ENCODE data around the gene SLC13A4.

SLC13A4 gene

GRCh38 chr7:135761751-135762488, 33.9 kb upstream of the SLC13A4 start:
- no peak for TF ChIP-seq CTCF (conservative IDR thresholded peaks at IDR 0.05; ENCODE audit: low read depth, low read length)
- H3K27me3 ChIP-seq (ENCODE audit: insufficient read depth, low read depth), result no peaks in the 10 kb centered on the region
- H4K20me1 ChIP-seq (ENCODE audit: insufficient read depth), result no peaks in the 10 kb centered on the region
- H3K4me3 ChIP-seq (IDR thresholded peaks at IDR 0.05; ENCODE audit: insufficient read depth, low read depth, low read length), result no peak overlapping the region
- no peaks in the 10 kb centered on the region for H3K79me2 ChIP-seq (ENCODE audit: insufficient read depth, low read depth)
- H3K36me3 ChIP-seq (ENCODE audit: insufficient read depth), result no peaks in the 10 kb centered on the region
- no peak overlapping the region for H3K9ac ChIP-seq
- H3K4me2 ChIP-seq, result no peak overlapping the region
- H3K27ac ChIP-seq, result no peak overlapping the region
- H2AFZ ChIP-seq (ENCODE audit: low read depth), result no peak overlapping the region
- H3K4me1 ChIP-seq (ENCODE audit: low read depth, poor library complexity, severe bottlenecking), result no peaks in the 10 kb centered on the region

- no peak overlapping the region for H3K4me3 ChIP-seq (IDR thresholded peaks at IDR 0.05; ENCODE audit: insufficient read depth, low read depth, low read length)
- H3K4me1 ChIP-seq (ENCODE audit: low read depth, poor library complexity, severe bottlenecking), result no peaks in the 10 kb centered on the region
- no peak for TF ChIP-seq CTCF (conservative IDR thresholded peaks at IDR 0.05; ENCODE audit: low read depth, low read length)
- no peak overlapping the region for H3K4me2 ChIP-seq
- no peak overlapping the region for H3K9ac ChIP-seq
- H2AFZ ChIP-seq (ENCODE audit: low read depth), result no peak overlapping the region
- H4K20me1 ChIP-seq (ENCODE audit: insufficient read depth), result no peaks in the 10 kb centered on the region
- no peaks in the 10 kb centered on the region for H3K36me3 ChIP-seq (ENCODE audit: insufficient read depth)
- no peaks in the 10 kb centered on the region for H3K27me3 ChIP-seq (ENCODE audit: insufficient read depth, low read depth)
- no peak overlapping the region for H3K27ac ChIP-seq
- no peaks in the 10 kb centered on the region for H3K79me2 ChIP-seq (ENCODE audit: insufficient read depth, low read depth)
Observed at GRCh38 chr7:135759532-135759931, 31.5 kb upstream of the SLC13A4 start.

- no peaks in the 10 kb centered on the region for H4K20me1 ChIP-seq (ENCODE audit: insufficient read depth)
- H3K9ac ChIP-seq, result no peak overlapping the region
- H3K27me3 ChIP-seq (ENCODE audit: insufficient read depth, low read depth), result no peaks in the 10 kb centered on the region
- H3K4me1 ChIP-seq (ENCODE audit: low read depth, poor library complexity, severe bottlenecking), result no peaks in the 10 kb centered on the region
- no peak overlapping the region for H3K27ac ChIP-seq
- H3K4me3 ChIP-seq (IDR thresholded peaks at IDR 0.05; ENCODE audit: insufficient read depth, low read depth, low read length), result no peak overlapping the region
- no peak overlapping the region for H3K4me2 ChIP-seq
- no peak overlapping the region for H2AFZ ChIP-seq (ENCODE audit: low read depth)
- no peak for TF ChIP-seq CTCF (conservative IDR thresholded peaks at IDR 0.05; ENCODE audit: low read depth, low read length)
- H3K36me3 ChIP-seq (ENCODE audit: insufficient read depth), result no peaks in the 10 kb centered on the region
- H3K79me2 ChIP-seq (ENCODE audit: insufficient read depth, low read depth), result no peaks in the 10 kb centered on the region
Observed at GRCh38 chr7:135758531-135758932, 30.5 kb upstream of the SLC13A4 start.

GRCh38 chr7:135757719-135758411, 29.9 kb upstream of the SLC13A4 start:
- H3K27me3 ChIP-seq (ENCODE audit: insufficient read depth, low read depth), result no peaks in the 10 kb centered on the region
- H4K20me1 ChIP-seq (ENCODE audit: insufficient read depth), result no peaks in the 10 kb centered on the region
- no peak overlapping the region for H3K4me3 ChIP-seq (IDR thresholded peaks at IDR 0.05; ENCODE audit: insufficient read depth, low read depth, low read length)
- H3K36me3 ChIP-seq (ENCODE audit: insufficient read depth), result no peaks in the 10 kb centered on the region
- no peak overlapping the region for H2AFZ ChIP-seq (ENCODE audit: low read depth)
- H3K9ac ChIP-seq, result no peak overlapping the region
- no peaks in the 10 kb centered on the region for H3K4me1 ChIP-seq (ENCODE audit: low read depth, poor library complexity, severe bottlenecking)
- TF ChIP-seq CTCF (conservative IDR thresholded peaks at IDR 0.05; ENCODE audit: low read depth, low read length), result no peak
- no peak overlapping the region for H3K4me2 ChIP-seq
- H3K27ac ChIP-seq, result no peak overlapping the region
- H3K79me2 ChIP-seq (ENCODE audit: insufficient read depth, low read depth), result no peaks in the 10 kb centered on the region
